DOHH2 (cell line): ENCODE results near the gene MRPL3.

Experiments
- EZH2phosphoT487 ChIP-seq: fragments of 200-600 bp; sonication (generic); IDR thresholded peaks from 2 replicates; pipeline ENCODE4 v1.6.1; 2017; ENCODE audit warnings: borderline replicate concordance, mild to moderate bottlenecking, antibody characterized with exemption, low read length, moderate library complexity, mixed read lengths
- TF ChIP-seq, protein P1 (sequence below): fragments of 200-600 bp; sonication (generic); IDR thresholded peaks from one replicate; pipeline ENCODE4 v1.5.1; 2014; ENCODE audit warnings: antibody characterized with exemption, mild to moderate bottlenecking, low read depth, low read length; ENCODE audit not compliant: poor library complexity, severe bottlenecking

DNA sequence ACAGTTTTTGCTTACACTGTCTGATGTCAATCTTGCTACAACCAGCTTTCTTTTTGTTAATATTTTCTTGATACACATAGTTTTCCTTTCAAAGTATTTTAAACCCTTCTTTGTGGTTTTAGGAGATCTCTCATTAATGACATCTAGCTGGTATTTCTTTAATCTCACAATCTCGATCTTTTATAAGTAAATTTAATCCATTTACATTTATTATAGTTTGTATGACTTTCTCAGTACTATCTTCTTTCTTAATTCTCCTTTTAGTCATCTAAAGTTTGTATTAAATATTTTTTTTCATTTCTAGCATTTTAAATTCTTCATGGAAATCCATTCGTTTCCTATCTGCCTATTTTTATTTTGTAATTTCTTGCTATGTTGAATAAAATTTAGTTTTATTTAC lies 55.4 kb downstream of the MRPL3 start:
- TF ChIP-seq, protein P1, sequence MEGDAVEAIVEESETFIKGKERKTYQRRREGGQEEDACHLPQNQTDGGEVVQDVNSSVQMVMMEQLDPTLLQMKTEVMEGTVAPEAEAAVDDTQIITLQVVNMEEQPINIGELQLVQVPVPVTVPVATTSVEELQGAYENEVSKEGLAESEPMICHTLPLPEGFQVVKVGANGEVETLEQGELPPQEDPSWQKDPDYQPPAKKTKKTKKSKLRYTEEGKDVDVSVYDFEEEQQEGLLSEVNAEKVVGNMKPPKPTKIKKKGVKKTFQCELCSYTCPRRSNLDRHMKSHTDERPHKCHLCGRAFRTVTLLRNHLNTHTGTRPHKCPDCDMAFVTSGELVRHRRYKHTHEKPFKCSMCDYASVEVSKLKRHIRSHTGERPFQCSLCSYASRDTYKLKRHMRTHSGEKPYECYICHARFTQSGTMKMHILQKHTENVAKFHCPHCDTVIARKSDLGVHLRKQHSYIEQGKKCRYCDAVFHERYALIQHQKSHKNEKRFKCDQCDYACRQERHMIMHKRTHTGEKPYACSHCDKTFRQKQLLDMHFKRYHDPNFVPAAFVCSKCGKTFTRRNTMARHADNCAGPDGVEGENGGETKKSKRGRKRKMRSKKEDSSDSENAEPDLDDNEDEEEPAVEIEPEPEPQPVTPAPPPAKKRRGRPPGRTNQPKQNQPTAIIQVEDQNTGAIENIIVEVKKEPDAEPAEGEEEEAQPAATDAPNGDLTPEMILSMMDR = no peak
- no peak for TF ChIP-seq EZH2phosphoT487
